WTC11 (cell line): ENCODE results near the gene MAMLD1. TPM values are rescaled to one million over a fixed set of nuclear protein-coding genes. Genes with fewer than 3 reads are reported as not detected.

Experiments used
- ATAC-seq: fragments of 200-7000 bp; cut with Tn5 transposase; 2 replicates; pipeline ENCODE4 v1.10.0; 2021; ENCODE audit warnings: mild to moderate bottlenecking, moderate library complexity
- CTCF ChIA-PET: fragments of 300-600 bp; sonication (Branson Sonifier 250); formaldehyde crosslinking; loops from one replicate; lab custom pipeline; 2021; ENCODE audit warnings: antibody characterized with exemption; lab: Charles Lee
- POLR2A ChIA-PET: fragments of 350-600 bp; sonication (Branson Sonifier 250); formaldehyde crosslinking; loops from one replicate; lab custom pipeline; 2021; ENCODE audit warnings: antibody characterized with exemption; lab: Charles Lee
- DNase-seq: peaks from one replicate; pipeline ENCODE4 v3.0.0; 2021; ENCODE audit warnings: low spot score
- H3K27ac Mint-ChIP-seq: 2 replicates; pipeline ENCODE4 v1.8.0; 2021; ENCODE audit warnings: mixed read lengths
- H3K27me3 Mint-ChIP-seq: 2 replicates; pipeline ENCODE4 v1.8.0; 2021; ENCODE audit warnings: low read depth, mild to moderate bottlenecking, moderate library complexity, mixed read lengths
- H3K36me3 Mint-ChIP-seq: 2 replicates; pipeline ENCODE4 v1.8.0; 2021; ENCODE audit warnings: mixed read lengths
- H3K4me1 Mint-ChIP-seq: 2 replicates; pipeline ENCODE4 v1.8.0; 2022; ENCODE audit warnings: mixed read lengths
- H3K4me3 Mint-ChIP-seq: 2 replicates; pipeline ENCODE4 v1.8.0; 2021; ENCODE audit warnings: mild to moderate bottlenecking, moderate library complexity, mixed read lengths
- H3K9me3 Mint-ChIP-seq: 2 replicates; pipeline ENCODE4 v1.8.0; 2021; ENCODE audit warnings: mixed read lengths
- EMX1 ChIP-seq: fragments of 250-450 bp; sonication (Bioruptor Pico); IDR thresholded peaks from 2 replicates; pipeline ENCODE4 v1.8.0; 2021; ENCODE audit warnings: mild to moderate bottlenecking
- ETV6 ChIP-seq: sonication (generic); formaldehyde crosslinking; IDR thresholded peaks from 2 replicates; pipeline ENCODE4 v1.8.1; 2022; ENCODE audit warnings: mild to moderate bottlenecking, missing genetic modification reagents
- FOXJ3 ChIP-seq: sonication (generic); formaldehyde crosslinking; IDR thresholded peaks from 2 replicates; pipeline ENCODE4 v1.9.0; 2021; ENCODE audit warnings: missing genetic modification reagents, mild to moderate bottlenecking, borderline replicate concordance
- FOXK1 ChIP-seq: sonication (generic); formaldehyde crosslinking; IDR thresholded peaks from 2 replicates; pipeline ENCODE4 v1.8.0; 2022; ENCODE audit warnings: mild to moderate bottlenecking, moderate library complexity, missing genetic modification reagents
- HMGA2 ChIP-seq: fragments of 250-450 bp; sonication (Bioruptor Pico); IDR thresholded peaks from 2 replicates; pipeline ENCODE4 v1.4.0; 2021; ENCODE audit warnings: mild to moderate bottlenecking, moderate library complexity
- MYBL2 ChIP-seq: sonication (generic); formaldehyde crosslinking; IDR thresholded peaks from 2 replicates; pipeline ENCODE4 v1.8.1; 2023; ENCODE audit warnings: mild to moderate bottlenecking, moderate library complexity, missing genetic modification reagents
- NR1H2 ChIP-seq: sonication (generic); formaldehyde crosslinking; IDR thresholded peaks from 2 replicates; pipeline ENCODE4 v1.9.0; 2021; ENCODE audit warnings: mild to moderate bottlenecking, moderate library complexity, missing genetic modification reagents
- OVOL2 ChIP-seq: fragments of 250-450 bp; sonication (Bioruptor Pico); IDR thresholded peaks from 2 replicates; pipeline ENCODE4 v1.9.0; 2021; ENCODE audit warnings: mild to moderate bottlenecking, borderline replicate concordance
- SOX15 ChIP-seq: fragments of 250-450 bp; sonication (Bioruptor Pico); IDR thresholded peaks from 2 replicates; pipeline ENCODE4 v1.9.0; 2021; ENCODE audit warnings: mild to moderate bottlenecking
- ZNF121 ChIP-seq: sonication (generic); formaldehyde crosslinking; IDR thresholded peaks from 2 replicates; pipeline ENCODE4 v1.8.0; 2023; ENCODE audit warnings: missing genetic modification reagents
- ZNF138 ChIP-seq: sonication (generic); formaldehyde crosslinking; conservative IDR thresholded peaks from 2 replicates; pipeline ENCODE4 v1.8.1; 2022; ENCODE audit warnings: mild to moderate bottlenecking, moderate library complexity, missing genetic modification reagents
- ZNF396 ChIP-seq: fragments of 250-450 bp; sonication (Bioruptor Pico); IDR thresholded peaks from 2 replicates; pipeline ENCODE4 v1.8.0; 2021; ENCODE audit warnings: mild to moderate bottlenecking, moderate library complexity, borderline replicate concordance
- total RNA-seq: library from RNA; stranded (reverse); gene quantifications from 3 replicates; pipeline ENCODE4 v1.2.3, GENCODE V29; 2021
- TF ChIP-seq, protein P1 (sequence below): fragments of 250-450 bp; sonication (Bioruptor Pico); IDR thresholded peaks from 2 replicates; pipeline ENCODE4 v1.9.0; 2021; ENCODE audit warnings: mild to moderate bottlenecking, borderline replicate concordance
- TF ChIP-seq, protein P2 (sequence below): sonication (generic); formaldehyde crosslinking; IDR thresholded peaks from 2 replicates; pipeline ENCODE4 v1.8.1; 2022; ENCODE audit warnings: low read depth, missing genetic modification reagents, borderline replicate concordance
- TF ChIP-seq, protein P3 (sequence below): fragments of 200-600 bp; IDR thresholded peaks from 2 replicates; pipeline ENCODE4 v1.8.0; 2022; ENCODE audit warnings: antibody characterized with exemption
- TF ChIP-seq, protein P4 (sequence below): sonication (generic); formaldehyde crosslinking; conservative IDR thresholded peaks from 2 replicates; pipeline ENCODE4 v1.8.1; 2023; ENCODE audit warnings: mild to moderate bottlenecking, low read depth, missing genetic modification reagents, moderate library complexity
- TF ChIP-seq, protein P5 (sequence below): sonication (generic); formaldehyde crosslinking; IDR thresholded peaks from 2 replicates; pipeline ENCODE4 v1.8.1; 2023; ENCODE audit warnings: mild to moderate bottlenecking, missing genetic modification reagents, borderline replicate concordance

MAMLD1 gene
- total RNA-seq, 1 experiment from 2014 or later, result 0.35 TPM

DNA sequence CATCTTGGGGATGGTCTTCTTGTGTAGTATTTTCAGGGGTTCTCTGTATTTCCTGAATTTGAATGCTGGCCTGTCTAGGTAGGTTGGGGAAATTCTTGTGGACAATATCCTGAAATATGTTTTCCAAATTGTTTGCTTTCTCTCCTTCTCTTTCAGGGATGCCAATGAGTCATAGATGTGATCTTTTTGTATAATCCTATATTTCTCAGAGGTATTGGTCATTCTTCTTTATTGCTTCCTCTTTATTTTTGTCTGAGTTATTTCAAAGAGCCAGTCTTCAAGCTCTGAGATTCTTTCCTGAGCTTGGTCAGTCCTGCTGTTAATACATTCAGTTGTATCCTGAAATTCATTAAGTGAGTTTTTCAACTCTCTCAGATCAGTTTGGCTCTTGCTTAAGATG, 73.1 kb downstream of the MAMLD1 start (continued):
- TF ChIP-seq, protein P1, sequence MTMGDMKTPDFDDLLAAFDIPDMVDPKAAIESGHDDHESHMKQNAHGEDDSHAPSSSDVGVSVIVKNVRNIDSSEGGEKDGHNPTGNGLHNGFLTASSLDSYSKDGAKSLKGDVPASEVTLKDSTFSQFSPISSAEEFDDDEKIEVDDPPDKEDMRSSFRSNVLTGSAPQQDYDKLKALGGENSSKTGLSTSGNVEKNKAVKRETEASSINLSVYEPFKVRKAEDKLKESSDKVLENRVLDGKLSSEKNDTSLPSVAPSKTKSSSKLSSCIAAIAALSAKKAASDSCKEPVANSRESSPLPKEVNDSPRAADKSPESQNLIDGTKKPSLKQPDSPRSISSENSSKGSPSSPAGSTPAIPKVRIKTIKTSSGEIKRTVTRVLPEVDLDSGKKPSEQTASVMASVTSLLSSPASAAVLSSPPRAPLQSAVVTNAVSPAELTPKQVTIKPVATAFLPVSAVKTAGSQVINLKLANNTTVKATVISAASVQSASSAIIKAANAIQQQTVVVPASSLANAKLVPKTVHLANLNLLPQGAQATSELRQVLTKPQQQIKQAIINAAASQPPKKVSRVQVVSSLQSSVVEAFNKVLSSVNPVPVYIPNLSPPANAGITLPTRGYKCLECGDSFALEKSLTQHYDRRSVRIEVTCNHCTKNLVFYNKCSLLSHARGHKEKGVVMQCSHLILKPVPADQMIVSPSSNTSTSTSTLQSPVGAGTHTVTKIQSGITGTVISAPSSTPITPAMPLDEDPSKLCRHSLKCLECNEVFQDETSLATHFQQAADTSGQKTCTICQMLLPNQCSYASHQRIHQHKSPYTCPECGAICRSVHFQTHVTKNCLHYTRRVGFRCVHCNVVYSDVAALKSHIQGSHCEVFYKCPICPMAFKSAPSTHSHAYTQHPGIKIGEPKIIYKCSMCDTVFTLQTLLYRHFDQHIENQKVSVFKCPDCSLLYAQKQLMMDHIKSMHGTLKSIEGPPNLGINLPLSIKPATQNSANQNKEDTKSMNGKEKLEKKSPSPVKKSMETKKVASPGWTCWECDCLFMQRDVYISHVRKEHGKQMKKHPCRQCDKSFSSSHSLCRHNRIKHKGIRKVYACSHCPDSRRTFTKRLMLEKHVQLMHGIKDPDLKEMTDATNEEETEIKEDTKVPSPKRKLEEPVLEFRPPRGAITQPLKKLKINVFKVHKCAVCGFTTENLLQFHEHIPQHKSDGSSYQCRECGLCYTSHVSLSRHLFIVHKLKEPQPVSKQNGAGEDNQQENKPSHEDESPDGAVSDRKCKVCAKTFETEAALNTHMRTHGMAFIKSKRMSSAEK (CRISPR knock-in tag), result no peak
- TF ChIP-seq, protein P2, sequence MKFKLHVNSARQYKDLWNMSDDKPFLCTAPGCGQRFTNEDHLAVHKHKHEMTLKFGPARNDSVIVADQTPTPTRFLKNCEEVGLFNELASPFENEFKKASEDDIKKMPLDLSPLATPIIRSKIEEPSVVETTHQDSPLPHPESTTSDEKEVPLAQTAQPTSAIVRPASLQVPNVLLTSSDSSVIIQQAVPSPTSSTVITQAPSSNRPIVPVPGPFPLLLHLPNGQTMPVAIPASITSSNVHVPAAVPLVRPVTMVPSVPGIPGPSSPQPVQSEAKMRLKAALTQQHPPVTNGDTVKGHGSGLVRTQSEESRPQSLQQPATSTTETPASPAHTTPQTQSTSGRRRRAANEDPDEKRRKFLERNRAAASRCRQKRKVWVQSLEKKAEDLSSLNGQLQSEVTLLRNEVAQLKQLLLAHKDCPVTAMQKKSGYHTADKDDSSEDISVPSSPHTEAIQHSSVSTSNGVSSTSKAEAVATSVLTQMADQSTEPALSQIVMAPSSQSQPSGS, result no peak
- TF ChIP-seq EMX1 (CRISPR knock-in tag), result no peak
- TF ChIP-seq, protein P3, sequence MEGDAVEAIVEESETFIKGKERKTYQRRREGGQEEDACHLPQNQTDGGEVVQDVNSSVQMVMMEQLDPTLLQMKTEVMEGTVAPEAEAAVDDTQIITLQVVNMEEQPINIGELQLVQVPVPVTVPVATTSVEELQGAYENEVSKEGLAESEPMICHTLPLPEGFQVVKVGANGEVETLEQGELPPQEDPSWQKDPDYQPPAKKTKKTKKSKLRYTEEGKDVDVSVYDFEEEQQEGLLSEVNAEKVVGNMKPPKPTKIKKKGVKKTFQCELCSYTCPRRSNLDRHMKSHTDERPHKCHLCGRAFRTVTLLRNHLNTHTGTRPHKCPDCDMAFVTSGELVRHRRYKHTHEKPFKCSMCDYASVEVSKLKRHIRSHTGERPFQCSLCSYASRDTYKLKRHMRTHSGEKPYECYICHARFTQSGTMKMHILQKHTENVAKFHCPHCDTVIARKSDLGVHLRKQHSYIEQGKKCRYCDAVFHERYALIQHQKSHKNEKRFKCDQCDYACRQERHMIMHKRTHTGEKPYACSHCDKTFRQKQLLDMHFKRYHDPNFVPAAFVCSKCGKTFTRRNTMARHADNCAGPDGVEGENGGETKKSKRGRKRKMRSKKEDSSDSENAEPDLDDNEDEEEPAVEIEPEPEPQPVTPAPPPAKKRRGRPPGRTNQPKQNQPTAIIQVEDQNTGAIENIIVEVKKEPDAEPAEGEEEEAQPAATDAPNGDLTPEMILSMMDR, result no peak
- TF ChIP-seq, protein P4, sequence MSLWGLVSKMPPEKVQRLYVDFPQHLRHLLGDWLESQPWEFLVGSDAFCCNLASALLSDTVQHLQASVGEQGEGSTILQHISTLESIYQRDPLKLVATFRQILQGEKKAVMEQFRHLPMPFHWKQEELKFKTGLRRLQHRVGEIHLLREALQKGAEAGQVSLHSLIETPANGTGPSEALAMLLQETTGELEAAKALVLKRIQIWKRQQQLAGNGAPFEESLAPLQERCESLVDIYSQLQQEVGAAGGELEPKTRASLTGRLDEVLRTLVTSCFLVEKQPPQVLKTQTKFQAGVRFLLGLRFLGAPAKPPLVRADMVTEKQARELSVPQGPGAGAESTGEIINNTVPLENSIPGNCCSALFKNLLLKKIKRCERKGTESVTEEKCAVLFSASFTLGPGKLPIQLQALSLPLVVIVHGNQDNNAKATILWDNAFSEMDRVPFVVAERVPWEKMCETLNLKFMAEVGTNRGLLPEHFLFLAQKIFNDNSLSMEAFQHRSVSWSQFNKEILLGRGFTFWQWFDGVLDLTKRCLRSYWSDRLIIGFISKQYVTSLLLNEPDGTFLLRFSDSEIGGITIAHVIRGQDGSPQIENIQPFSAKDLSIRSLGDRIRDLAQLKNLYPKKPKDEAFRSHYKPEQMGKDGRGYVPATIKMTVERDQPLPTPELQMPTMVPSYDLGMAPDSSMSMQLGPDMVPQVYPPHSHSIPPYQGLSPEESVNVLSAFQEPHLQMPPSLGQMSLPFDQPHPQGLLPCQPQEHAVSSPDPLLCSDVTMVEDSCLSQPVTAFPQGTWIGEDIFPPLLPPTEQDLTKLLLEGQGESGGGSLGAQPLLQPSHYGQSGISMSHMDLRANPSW (CRISPR knock-in tag), result no peak
- no peak for TF ChIP-seq ZNF396 (CRISPR knock-in tag)
- TF ChIP-seq, all 79 proteins: peak for 0

DNA sequence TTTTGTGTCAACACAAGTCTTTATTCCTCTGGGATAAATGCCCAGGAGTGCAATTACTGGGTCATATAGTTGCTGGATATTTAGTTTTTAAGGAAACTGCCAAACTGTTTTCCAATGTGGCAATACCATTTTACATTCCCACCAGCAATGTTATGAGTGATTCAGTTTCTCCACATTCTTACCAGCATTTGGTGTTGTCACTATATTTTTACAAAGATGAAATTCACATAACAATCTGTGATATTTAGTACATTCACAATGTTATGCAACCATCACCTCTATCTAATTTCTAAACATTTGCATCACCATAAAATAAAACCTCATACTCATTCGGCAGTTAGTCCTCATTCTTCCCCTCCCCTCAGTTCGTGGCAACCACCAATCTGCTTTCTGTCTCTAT, 75.0 kb downstream of the MAMLD1 start:
- Mint-ChIP-seq H3K4me3 (no peak overlapping the region), H3K4me1 (no peaks in the 10 kb centered on the region), H3K27ac (no peak overlapping the region), H3K36me3 (no peaks in the 10 kb centered on the region), H3K9me3 (no peaks in the 10 kb centered on the region), H3K27me3 (peaks cover 3% of the 10 kb centered on the region; the same call in 1 of the 2 replicates)
- DNase-seq (no peak), ATAC-seq (no peak)
- ChIA-PET CTCF (no interaction called here), POLR2A (no interaction called here)
- TF ChIP-seq OVOL2 (no peak), FOXJ3 (CRISPR knock-in tag) (no peak), ZNF396 (CRISPR knock-in tag) (no peak), EMX1 (CRISPR knock-in tag) (no peak), SOX15 (CRISPR knock-in tag) (no peak), NR1H2 (CRISPR knock-in tag) (no peak), ETV6 (CRISPR knock-in tag) (no peak), ZNF138 (no peak), ZNF121 (CRISPR knock-in tag) (no peak), MYBL2 (CRISPR knock-in tag) (no peak), FOXK1 (CRISPR knock-in tag) (no peak), HMGA2 (CRISPR knock-in tag) (no peak)
- TF ChIP-seq, protein P1 (CRISPR knock-in tag), result no peak
- TF ChIP-seq, protein P5, sequence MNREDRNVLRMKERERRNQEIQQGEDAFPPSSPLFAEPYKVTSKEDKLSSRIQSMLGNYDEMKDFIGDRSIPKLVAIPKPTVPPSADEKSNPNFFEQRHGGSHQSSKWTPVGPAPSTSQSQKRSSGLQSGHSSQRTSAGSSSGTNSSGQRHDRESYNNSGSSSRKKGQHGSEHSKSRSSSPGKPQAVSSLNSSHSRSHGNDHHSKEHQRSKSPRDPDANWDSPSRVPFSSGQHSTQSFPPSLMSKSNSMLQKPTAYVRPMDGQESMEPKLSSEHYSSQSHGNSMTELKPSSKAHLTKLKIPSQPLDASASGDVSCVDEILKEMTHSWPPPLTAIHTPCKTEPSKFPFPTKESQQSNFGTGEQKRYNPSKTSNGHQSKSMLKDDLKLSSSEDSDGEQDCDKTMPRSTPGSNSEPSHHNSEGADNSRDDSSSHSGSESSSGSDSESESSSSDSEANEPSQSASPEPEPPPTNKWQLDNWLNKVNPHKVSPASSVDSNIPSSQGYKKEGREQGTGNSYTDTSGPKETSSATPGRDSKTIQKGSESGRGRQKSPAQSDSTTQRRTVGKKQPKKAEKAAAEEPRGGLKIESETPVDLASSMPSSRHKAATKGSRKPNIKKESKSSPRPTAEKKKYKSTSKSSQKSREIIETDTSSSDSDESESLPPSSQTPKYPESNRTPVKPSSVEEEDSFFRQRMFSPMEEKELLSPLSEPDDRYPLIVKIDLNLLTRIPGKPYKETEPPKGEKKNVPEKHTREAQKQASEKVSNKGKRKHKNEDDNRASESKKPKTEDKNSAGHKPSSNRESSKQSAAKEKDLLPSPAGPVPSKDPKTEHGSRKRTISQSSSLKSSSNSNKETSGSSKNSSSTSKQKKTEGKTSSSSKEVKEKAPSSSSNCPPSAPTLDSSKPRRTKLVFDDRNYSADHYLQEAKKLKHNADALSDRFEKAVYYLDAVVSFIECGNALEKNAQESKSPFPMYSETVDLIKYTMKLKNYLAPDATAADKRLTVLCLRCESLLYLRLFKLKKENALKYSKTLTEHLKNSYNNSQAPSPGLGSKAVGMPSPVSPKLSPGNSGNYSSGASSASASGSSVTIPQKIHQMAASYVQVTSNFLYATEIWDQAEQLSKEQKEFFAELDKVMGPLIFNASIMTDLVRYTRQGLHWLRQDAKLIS (CRISPR knock-in tag), result no peak
